Panc1 (cell line): Measurements from ENCODE around the gene RBMX. TPM values are rescaled to one million over a fixed set of nuclear protein-coding genes. Genes with fewer than 3 reads are reported as not detected.

Experiments used
- ATAC-seq: fragments of 200-7000 bp; cut with Tn5 transposase; 2 replicates; pipeline ENCODE4 v1.9.1; 2020; ENCODE audit warnings: mild to moderate bottlenecking, moderate library complexity
- BruUV-seq: library from RNA; stranded (reverse); fragments of 400-500 nt; replicated peaks from 2 replicates; lab custom pipeline; 2021; lab: Mats Ljungman, UMichigan
- CTCF ChIA-PET: fragments of 300-600 bp; sonication (Branson Sonifier 250); formaldehyde crosslinking; loops from one replicate; lab custom pipeline; 2022; ENCODE audit warnings: antibody characterized with exemption; lab: Charles Lee
- POLR2A ChIA-PET: fragments of 300-600 bp; sonication (Branson Sonifier 250); formaldehyde crosslinking; loops from one replicate; lab custom pipeline; 2022; ENCODE audit warnings: antibody characterized with exemption; lab: Charles Lee
- DNase-seq: peaks from one replicate; pipeline ENCODE4 v3.0.0-alpha.2; 2010; ENCODE audit warnings: low read depth, low spot score
- H3K27ac ChIP-seq: 2 replicates; pipeline ENCODE4 v1.5.1; 2011; ENCODE audit warnings: mild to moderate bottlenecking, low read length, inconsistent platforms
- H3K27me3 ChIP-seq: fragments of 200-500 bp; sonication (Bioruptor generic); 2 replicates; pipeline ENCODE4 v1.6.0; 2014; ENCODE audit warnings: low read length, inconsistent platforms; ENCODE audit not compliant: control insufficient read depth, insufficient read depth
- H3K36me3 ChIP-seq: fragments of 200-500 bp; sonication (Bioruptor generic); 2 replicates; pipeline ENCODE4 v1.5.1; 2014; ENCODE audit warnings: inconsistent platforms, mild to moderate bottlenecking, low read length, moderate library complexity; ENCODE audit not compliant: control insufficient read depth, insufficient read depth
- H3K4me1 ChIP-seq: 2 replicates; pipeline ENCODE4 v1.5.1; 2011; ENCODE audit warnings: inconsistent platforms, mild to moderate bottlenecking, low read length, moderate library complexity; ENCODE audit not compliant: control insufficient read depth, insufficient read depth
- H3K4me3 ChIP-seq, 2 experiments: 2 replicates each; pipeline ENCODE4 v1.5.1; 2011 to 2012; ENCODE audit warnings: low read depth in 2 of 2, low read length in 2 of 2, mild to moderate bottlenecking in 2 of 2, inconsistent platforms in 1 of 2, moderate library complexity in 1 of 2
- H3K9me3 ChIP-seq: fragments of 200-500 bp; sonication (Bioruptor generic); 2 replicates; pipeline ENCODE4 v1.5.1; 2014; ENCODE audit warnings: low read depth, mild to moderate bottlenecking, inconsistent platforms, low read length, moderate library complexity; ENCODE audit not compliant: control insufficient read depth, insufficient read depth
- CTCF ChIP-seq: fragments of 450-650 bp; IDR thresholded peaks from 2 replicates; pipeline ENCODE4 v1.5.1; 2017; ENCODE audit warnings: mild to moderate bottlenecking
- POLR2AphosphoS5 ChIP-seq: IDR thresholded peaks from 2 replicates; pipeline ENCODE4 v1.6.1; 2012; ENCODE audit warnings: mild to moderate bottlenecking, low read depth, low read length, moderate library complexity
- REST ChIP-seq, 2 experiments: IDR thresholded peaks; 2 replicates each; pipeline ENCODE4 v1.6.1; 2011 to 2012; ENCODE audit warnings: low read depth in 2 of 2, control low read depth in 1 of 2, low read length in 1 of 2, mild to moderate bottlenecking in 1 of 2, moderate library complexity in 1 of 2; ENCODE audit not compliant: insufficient read depth in 1 of 2
- SIN3A ChIP-seq: IDR thresholded peaks from 2 replicates; pipeline ENCODE4 v1.6.1; 2012; ENCODE audit warnings: low read depth, mild to moderate bottlenecking, low read length, moderate library complexity, borderline replicate concordance; ENCODE audit not compliant: insufficient read depth
- TCF7L2 ChIP-seq: IDR thresholded peaks from 2 replicates; pipeline ENCODE4 v1.6.1; 2011; ENCODE audit warnings: mild to moderate bottlenecking, low read depth, low read length, inconsistent platforms
- in situ Hi-C: cut with HindIII; loops from 2 replicates; pipeline ENCODE4 v1.10.0; 2016; ENCODE audit warnings: low sequenced_read_pairs, low pct_unique_long_range_greater_than_20kb
- intact Hi-C: fragments of 100-400 bp; cut with micrococcal nuclease; formaldehyde crosslinking; loops from one replicate; pipeline ENCODE4 v1.10.0; 2022; ENCODE audit not compliant: unreplicated experiment
- total RNA-seq: library from RNA; stranded (reverse); gene quantifications from one replicate; pipeline ENCODE4 v1.2.1, GENCODE V29; 2021; ENCODE audit not compliant: unreplicated experiment

The RBMX gene
- total RNA-seq, 1 experiment from 2014 or later: 239 TPM

- ChIA-PET CTCF (no interaction called here), POLR2A (interaction anchor here (0.6 kb wide), 1 partner anchor 13 kb away, joined by 4 read pairs; no protein-coding TSS in a partner anchor)
- in situ Hi-C loops (no loop called here), intact Hi-C loops (no loop called here)
- H3K36me3 ChIP-seq: peaks cover 39% of the 10 kb centered on the region
- H3K4me1 ChIP-seq: no peaks in the 10 kb centered on the region
- H3K27me3 ChIP-seq: no peaks in the 10 kb centered on the region
- TF ChIP-seq REST (IDR thresholded peaks at IDR 0.05; ENCODE audit: insufficient read depth in 1 of 2, low read depth in 2 of 2, low read length in 1 of 2) (no peak), POLR2AphosphoS5 (peak; percentile 65)
- DNase-seq (no peak), ATAC-seq (0 out of 2 replicates have a peak, but pooled peaks have one; percentile 29)
- no peaks in the 10 kb centered on the region for H3K9me3 ChIP-seq
- no peak overlapping the region for H3K27ac ChIP-seq
- BruUV-seq: TSS peak; percentile 11
- no peak overlapping the region for H3K4me3 ChIP-seq
Observed at GRCh38 chrX:136866337-136867095, 14.0 kb downstream of the RBMX start.

- no peaks in the 10 kb centered on the region for H3K9me3 ChIP-seq
- no peaks in the 10 kb centered on the region for H3K4me1 ChIP-seq
- no peak for DNase-seq
- ChIA-PET POLR2A (interaction anchor here (0.6 kb wide), 1 partner anchor 14 kb away, joined by 5 read pairs; no protein-coding TSS in a partner anchor), CTCF (no interaction called here)
- H3K36me3 ChIP-seq: peaks cover 35% of the 10 kb centered on the region
- no peak overlapping the region for H3K4me3 ChIP-seq
- no TSS peak for BruUV-seq
- intact Hi-C loops (no loop called here), in situ Hi-C loops (no loop called here)
- TF ChIP-seq POLR2AphosphoS5 (no peak), TCF7L2 (no peak), SIN3A (no peak), CTCF (no peak), REST (IDR thresholded peaks at IDR 0.05; ENCODE audit: insufficient read depth in 1 of 2, low read depth in 2 of 2, low read length in 1 of 2) (no peak)
- no peak overlapping the region for H3K27ac ChIP-seq
- H3K27me3 ChIP-seq: no peaks in the 10 kb centered on the region
- ATAC-seq: no peak
Observed at GRCh38 chrX:136865270-136866158, 15.0 kb downstream of the RBMX start.
